Tibial nerve (tissue), 4 donors: ENCODE results near the gene MAML3. TPM values are rescaled to one million over a fixed set of nuclear protein-coding genes. Genes with fewer than 3 reads are reported as not detected.

ENCODE experiments used
- DNase-seq, 2 donors: peaks; one replicate each; pipeline ENCODE4 v3.0.0-alpha.2; 2019; ENCODE audit warnings: low spot score in 2 of 2
- H3K27ac ChIP-seq, 4 donors: fragments of 200-600 bp; sonication (generic) in 3 of 4; one replicate each; pipeline ENCODE4 v1.5.1; 2017 to 2019; ENCODE audit warnings: mild to moderate bottlenecking in 1 of 4
- H3K27me3 ChIP-seq, 2 donors: fragments of 200-600 bp; sonication (generic) in 1 of 2; one replicate each; pipeline versions ENCODE4 v1.5.1 to v1.6.0; 2017 to 2019
- H3K36me3 ChIP-seq, 3 donors: fragments of 200-600 bp; sonication (generic); one replicate each; pipeline ENCODE4 v1.5.1; 2018 to 2019
- H3K4me1 ChIP-seq, 4 donors: fragments of 200-600 bp; sonication (generic) in 3 of 4; one replicate each; pipeline ENCODE4 v1.5.1; 2017 to 2019
- H3K4me3 ChIP-seq, 4 donors: fragments of 200-600 bp; sonication (generic) in 3 of 4; one replicate each; pipeline ENCODE4 v1.5.1; 2017 to 2019; ENCODE audit warnings: mild to moderate bottlenecking in 1 of 4, moderate library complexity in 1 of 4
- H3K9me3 ChIP-seq, 4 donors: fragments of 200-600 bp; sonication (generic) in 3 of 4; one replicate each; pipeline ENCODE4 v1.5.1; 2017 to 2019
- EP300 ChIP-seq, 2 donors: sonication (generic); formaldehyde crosslinking; IDR thresholded peaks; one replicate each; pipeline ENCODE4 v1.6.1; 2017; ENCODE audit warnings: antibody characterized with exemption in 2 of 2, mild to moderate bottlenecking in 1 of 2
- POLR2A ChIP-seq, 2 donors: fragments of 450-650 bp; IDR thresholded peaks; one replicate each; pipeline ENCODE4 v1.6.1; 2017; ENCODE audit warnings: antibody characterized with exemption in 2 of 2, mild to moderate bottlenecking in 2 of 2, moderate library complexity in 2 of 2
- WGBS, 2 donors: methylation state at CpG; one replicate each; pipeline ENCODE4 v1.1.5; 2018; 5-methylcytosine and 5-hydroxymethylcytosine counted together
- total RNA-seq, 4 donors: library from RNA; depleted of rRNA; stranded (reverse); fragments of >200 nt; gene quantifications; one replicate each; pipeline ENCODE4 v1.1.0, GENCODE V29; 2016
- TF ChIP-seq, protein P1 (sequence below), 5 experiments: fragments of 200-600 bp in 3 of 5; fragments of 450-650 bp in 2 of 5; sonication (generic) in 3 of 5; IDR thresholded peaks; one replicate each; pipeline ENCODE4 v1.5.1; 2016 to 2019; ENCODE audit warnings: antibody characterized with exemption in 5 of 5, mild to moderate bottlenecking in 3 of 5, moderate library complexity in 2 of 5

MAML3 gene
- total RNA-seq, 4 donors from 2014 or later = 8.6 to 10.5 (median 9.4) TPM

DNA sequence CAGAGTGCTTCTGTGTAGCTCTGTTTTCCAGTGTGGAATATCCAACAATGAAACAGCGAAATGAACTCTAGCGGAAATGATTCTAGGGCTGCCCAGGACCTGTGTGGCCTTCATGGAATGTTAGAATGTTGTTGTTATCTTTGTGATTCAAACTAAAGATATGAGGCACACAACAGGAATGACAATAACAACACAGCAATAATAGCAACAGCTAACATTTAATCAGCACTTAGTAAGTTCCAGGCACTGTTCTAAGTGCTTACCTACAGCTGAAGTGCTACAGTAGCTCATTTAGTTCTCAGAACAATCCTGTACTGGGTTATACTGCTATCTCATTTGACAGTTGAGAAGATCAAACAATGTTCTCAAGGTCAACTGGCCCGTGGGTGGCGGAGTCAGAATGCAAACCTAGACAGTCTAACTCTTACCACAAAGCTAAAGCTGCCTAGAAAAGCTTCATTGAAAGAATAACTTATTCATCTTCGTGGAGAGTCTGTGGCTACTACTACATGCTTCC lies 63.7 kb downstream of the MAML3 start:
- WGBS, 2 donors = 50 to 53% methylated on average over 5 of the region's 5 CpGs
- Histone ChIP-seq H3K9me3 (no peaks in the 10 kb centered on the region), H3K27ac (no peak overlapping the region), H3K27me3 (no peaks in the 10 kb centered on the region), H3K36me3 (no peaks in the 10 kb centered on the region), H3K4me3 (no peak overlapping the region), H3K4me1 (peaks cover 0 to 55% (median 23%) of the 10 kb centered on the region in 4 donors)
- TF ChIP-seq EP300 (IDR thresholded peaks at IDR 0.05) (no peak), POLR2A (IDR thresholded peaks at IDR 0.05) (no peak)
- TF ChIP-seq, protein P1, sequence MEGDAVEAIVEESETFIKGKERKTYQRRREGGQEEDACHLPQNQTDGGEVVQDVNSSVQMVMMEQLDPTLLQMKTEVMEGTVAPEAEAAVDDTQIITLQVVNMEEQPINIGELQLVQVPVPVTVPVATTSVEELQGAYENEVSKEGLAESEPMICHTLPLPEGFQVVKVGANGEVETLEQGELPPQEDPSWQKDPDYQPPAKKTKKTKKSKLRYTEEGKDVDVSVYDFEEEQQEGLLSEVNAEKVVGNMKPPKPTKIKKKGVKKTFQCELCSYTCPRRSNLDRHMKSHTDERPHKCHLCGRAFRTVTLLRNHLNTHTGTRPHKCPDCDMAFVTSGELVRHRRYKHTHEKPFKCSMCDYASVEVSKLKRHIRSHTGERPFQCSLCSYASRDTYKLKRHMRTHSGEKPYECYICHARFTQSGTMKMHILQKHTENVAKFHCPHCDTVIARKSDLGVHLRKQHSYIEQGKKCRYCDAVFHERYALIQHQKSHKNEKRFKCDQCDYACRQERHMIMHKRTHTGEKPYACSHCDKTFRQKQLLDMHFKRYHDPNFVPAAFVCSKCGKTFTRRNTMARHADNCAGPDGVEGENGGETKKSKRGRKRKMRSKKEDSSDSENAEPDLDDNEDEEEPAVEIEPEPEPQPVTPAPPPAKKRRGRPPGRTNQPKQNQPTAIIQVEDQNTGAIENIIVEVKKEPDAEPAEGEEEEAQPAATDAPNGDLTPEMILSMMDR (IDR thresholded peaks at IDR 0.05) = no peak
- no peak for DNase-seq

DNA sequence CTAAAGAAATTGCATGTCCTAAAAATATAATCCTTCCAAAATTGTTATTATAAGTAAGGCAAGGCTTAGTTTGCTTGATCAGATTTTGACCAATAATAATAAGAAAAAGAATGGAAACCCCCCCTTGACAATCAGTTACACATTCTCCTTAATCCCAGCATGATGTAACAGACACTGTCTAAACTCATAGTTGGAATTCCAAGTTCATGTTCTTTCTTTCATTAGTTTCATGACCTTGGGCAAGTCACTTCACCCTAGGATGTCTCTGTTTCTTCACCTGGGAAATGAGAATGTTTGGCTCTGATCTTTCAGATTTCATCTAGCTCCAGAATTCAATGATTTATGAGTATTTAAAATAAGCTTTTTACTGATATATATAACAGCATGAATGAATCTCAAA lies 64.8 kb downstream of the MAML3 start:
- Histone ChIP-seq H3K36me3 (no peaks in the 10 kb centered on the region), H3K27ac (no peak overlapping the region), H3K27me3 (no peaks in the 10 kb centered on the region), H3K4me1 (peaks cover 0 to 55% (median 17%) of the 10 kb centered on the region in 4 donors), H3K4me3 (no peak overlapping the region), H3K9me3 (no peaks in the 10 kb centered on the region)
- DNase-seq = no peak
- TF ChIP-seq, protein P1 (IDR thresholded peaks at IDR 0.05) = no peak
- no peak for TF ChIP-seq EP300 (IDR thresholded peaks at IDR 0.05)

GRCh38 chr4:140088323-140088967 lies 65.5 kb downstream of the MAML3 start:
- DNase-seq = no peak
- WGBS, 2 donors = 85 to 92% methylated on average over 5 of the region's 5 CpGs
- Histone ChIP-seq H3K36me3 (no peaks in the 10 kb centered on the region), H3K4me3 (no peak overlapping the region), H3K27me3 (no peaks in the 10 kb centered on the region), H3K4me1 (peaks cover 0 to 54% (median 10%) of the 10 kb centered on the region in 4 donors), H3K27ac (no peak overlapping the region), H3K9me3 (no peaks in the 10 kb centered on the region)
- TF ChIP-seq, protein P1 (IDR thresholded peaks at IDR 0.05) = no peak
- TF ChIP-seq EP300 (IDR thresholded peaks at IDR 0.05) (no peak), POLR2A (IDR thresholded peaks at IDR 0.05) (no peak)

DNA sequence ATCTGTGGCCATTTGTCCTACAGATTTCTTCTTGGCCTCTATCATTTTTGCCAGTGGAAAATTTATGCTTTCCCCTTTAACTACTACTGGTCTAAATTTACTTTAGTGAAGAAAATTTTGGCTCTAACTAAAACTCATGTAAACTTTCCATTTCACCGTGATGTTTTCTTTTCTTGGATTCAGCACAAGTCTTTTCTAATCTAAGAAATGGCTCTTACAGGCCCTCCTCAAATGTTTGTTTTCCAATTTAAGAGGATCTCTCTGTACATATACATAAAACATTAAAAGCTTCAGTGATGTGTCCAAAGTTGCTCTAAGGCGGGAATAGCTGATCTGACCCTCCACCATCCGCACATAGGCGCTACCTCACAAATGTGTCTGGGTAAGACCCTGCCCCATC lies 68.1 kb downstream of the MAML3 start:
- Histone ChIP-seq H3K36me3 (no peaks in the 10 kb centered on the region), H3K4me3 (no peak overlapping the region), H3K27me3 (no peaks in the 10 kb centered on the region), H3K4me1 (peaks cover 0 to 54% (median under 1%) of the 10 kb centered on the region in 4 donors), H3K27ac (no peak overlapping the region), H3K9me3 (no peaks in the 10 kb centered on the region)
- DNase-seq = no peak
- TF ChIP-seq POLR2A (IDR thresholded peaks at IDR 0.05) (no peak), EP300 (IDR thresholded peaks at IDR 0.05) (no peak)
- TF ChIP-seq, protein P1 (IDR thresholded peaks at IDR 0.05) = no peak
- 81 to 83% methylated on average over 4 of the region's 4 CpGs for WGBS, 2 donors

DNA sequence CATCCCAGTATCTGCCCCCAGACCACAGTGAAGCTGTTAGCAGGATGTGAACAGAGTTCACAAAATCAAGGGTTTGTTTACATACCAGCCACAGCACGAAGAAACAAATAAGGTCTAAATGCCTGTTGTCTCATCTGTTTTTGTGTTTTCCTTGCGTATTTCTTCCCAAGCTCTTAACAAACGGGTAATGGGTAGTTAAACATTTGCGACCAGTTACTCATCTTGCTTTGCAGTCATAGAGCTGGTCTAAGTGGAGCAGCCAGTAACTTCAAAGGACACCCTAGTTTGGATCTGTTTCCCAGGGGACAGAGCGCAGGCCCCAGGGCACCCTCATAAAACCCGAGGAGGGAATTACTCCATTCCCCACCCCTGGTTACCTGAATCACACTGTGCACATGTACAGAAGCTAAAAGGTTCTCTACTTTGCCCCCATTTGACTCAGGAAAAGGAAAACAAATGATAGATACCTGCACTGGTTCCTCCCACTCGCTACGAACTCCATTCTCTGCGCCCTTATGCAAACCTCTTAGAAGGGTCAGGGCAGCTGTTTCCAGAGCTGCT lies 68.8 kb downstream of the MAML3 start:
- Histone ChIP-seq H3K27ac (peak overlapping the region in 1 of 4 donors; percentile 13), H3K4me1 (peaks cover 0 to 50% (median 0%) of the 10 kb centered on the region in 4 donors), H3K9me3 (no peaks in the 10 kb centered on the region), H3K36me3 (no peaks in the 10 kb centered on the region), H3K27me3 (no peaks in the 10 kb centered on the region), H3K4me3 (no peak overlapping the region)
- TF ChIP-seq, protein P1 (IDR thresholded peaks at IDR 0.05) = no peak
- TF ChIP-seq EP300 (IDR thresholded peaks at IDR 0.05) (no peak), POLR2A (IDR thresholded peaks at IDR 0.05) (no peak)
- no peak for DNase-seq
- 68 to 77% methylated on average over 9 of the region's 9 CpGs for WGBS, 2 donors
